Liver (tissue), 3 donors: Measurements from ENCODE around the gene CACNA1C.

ENCODE experiments used
- HNF4G ChIP-seq: IDR thresholded peaks from 2 replicates; pipeline ENCODE4 v1.6.1; 2016; ENCODE audit warnings: antibody characterized with exemption
- SP1 ChIP-seq: IDR thresholded peaks from 2 replicates; pipeline ENCODE4 v1.6.1; 2018; ENCODE audit warnings: antibody characterized with exemption, mild to moderate bottlenecking
- TF ChIP-seq, protein P1 (sequence below): fragments of 150-350 bp; IDR thresholded peaks from 2 replicates; pipeline ENCODE4 v1.5.1; 2017; ENCODE audit warnings: improper control_type of control experiment, low read depth, low read length; ENCODE audit not compliant: missing input control
- TF ChIP-seq, protein P2 (sequence below): IDR thresholded peaks from 2 replicates; pipeline ENCODE4 v1.6.1; 2016; ENCODE audit warnings: antibody characterized with exemption
- donor health status: healthy.
- donor health status: healthy.

DNA sequence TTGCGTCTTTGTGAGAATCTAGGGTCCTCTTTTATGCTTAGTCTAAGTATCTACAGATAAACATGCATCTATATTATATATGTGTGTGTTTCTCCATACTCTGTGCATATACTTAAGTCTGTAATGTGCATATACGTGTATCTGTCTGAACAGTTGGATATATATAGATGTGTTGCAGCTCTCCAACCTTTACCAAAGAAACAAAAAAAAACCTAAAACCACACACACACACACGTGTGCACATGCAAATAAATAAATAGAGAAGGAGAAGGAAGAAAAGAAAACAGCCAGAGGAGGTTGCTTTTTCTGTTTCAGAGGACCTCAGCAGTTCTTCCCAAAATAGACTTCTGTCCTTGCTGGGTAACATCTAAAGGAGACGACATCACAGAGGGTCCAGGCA is 244.9 kb downstream of the CACNA1C start:
- TF ChIP-seq, protein P1, sequence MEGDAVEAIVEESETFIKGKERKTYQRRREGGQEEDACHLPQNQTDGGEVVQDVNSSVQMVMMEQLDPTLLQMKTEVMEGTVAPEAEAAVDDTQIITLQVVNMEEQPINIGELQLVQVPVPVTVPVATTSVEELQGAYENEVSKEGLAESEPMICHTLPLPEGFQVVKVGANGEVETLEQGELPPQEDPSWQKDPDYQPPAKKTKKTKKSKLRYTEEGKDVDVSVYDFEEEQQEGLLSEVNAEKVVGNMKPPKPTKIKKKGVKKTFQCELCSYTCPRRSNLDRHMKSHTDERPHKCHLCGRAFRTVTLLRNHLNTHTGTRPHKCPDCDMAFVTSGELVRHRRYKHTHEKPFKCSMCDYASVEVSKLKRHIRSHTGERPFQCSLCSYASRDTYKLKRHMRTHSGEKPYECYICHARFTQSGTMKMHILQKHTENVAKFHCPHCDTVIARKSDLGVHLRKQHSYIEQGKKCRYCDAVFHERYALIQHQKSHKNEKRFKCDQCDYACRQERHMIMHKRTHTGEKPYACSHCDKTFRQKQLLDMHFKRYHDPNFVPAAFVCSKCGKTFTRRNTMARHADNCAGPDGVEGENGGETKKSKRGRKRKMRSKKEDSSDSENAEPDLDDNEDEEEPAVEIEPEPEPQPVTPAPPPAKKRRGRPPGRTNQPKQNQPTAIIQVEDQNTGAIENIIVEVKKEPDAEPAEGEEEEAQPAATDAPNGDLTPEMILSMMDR = no peak
- TF ChIP-seq SP1 = no peak
- TF ChIP-seq, protein P2, sequence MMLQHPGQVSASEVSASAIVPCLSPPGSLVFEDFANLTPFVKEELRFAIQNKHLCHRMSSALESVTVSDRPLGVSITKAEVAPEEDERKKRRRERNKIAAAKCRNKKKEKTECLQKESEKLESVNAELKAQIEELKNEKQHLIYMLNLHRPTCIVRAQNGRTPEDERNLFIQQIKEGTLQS = no peak
- TF ChIP-seq HNF4G = no peak
